GM12874 (cell line): ENCODE measurements around the gene CEP135.

ENCODE experiments used
- TF ChIP-seq, protein P1 (sequence below): IDR thresholded peaks from 2 replicates; pipeline ENCODE4 v1.5.1; 2011; ENCODE audit warnings: low read depth, mild to moderate bottlenecking, control low read depth, low read length, moderate library complexity; ENCODE audit not compliant: insufficient read depth

CEP135 gene

DNA sequence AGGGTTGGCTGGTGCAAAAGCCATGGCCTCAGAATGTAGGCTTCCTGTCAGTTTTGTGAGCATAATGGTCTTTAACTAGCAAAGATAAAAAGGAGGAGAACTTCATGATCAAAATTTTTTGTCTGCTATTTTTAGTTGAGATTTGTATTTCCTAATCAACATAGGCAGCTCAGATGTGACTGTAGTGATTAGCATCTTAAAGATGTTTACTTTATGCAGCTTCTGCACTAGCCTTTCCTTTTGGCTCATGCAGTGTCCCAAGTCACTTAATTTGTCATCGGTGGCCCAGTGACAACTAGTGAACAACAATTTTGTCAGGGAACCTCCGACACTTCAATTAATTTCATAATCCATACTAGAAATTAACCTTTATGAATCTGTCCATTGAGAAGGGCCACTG, 109.8 kb downstream of the CEP135 start:
- TF ChIP-seq, protein P1, sequence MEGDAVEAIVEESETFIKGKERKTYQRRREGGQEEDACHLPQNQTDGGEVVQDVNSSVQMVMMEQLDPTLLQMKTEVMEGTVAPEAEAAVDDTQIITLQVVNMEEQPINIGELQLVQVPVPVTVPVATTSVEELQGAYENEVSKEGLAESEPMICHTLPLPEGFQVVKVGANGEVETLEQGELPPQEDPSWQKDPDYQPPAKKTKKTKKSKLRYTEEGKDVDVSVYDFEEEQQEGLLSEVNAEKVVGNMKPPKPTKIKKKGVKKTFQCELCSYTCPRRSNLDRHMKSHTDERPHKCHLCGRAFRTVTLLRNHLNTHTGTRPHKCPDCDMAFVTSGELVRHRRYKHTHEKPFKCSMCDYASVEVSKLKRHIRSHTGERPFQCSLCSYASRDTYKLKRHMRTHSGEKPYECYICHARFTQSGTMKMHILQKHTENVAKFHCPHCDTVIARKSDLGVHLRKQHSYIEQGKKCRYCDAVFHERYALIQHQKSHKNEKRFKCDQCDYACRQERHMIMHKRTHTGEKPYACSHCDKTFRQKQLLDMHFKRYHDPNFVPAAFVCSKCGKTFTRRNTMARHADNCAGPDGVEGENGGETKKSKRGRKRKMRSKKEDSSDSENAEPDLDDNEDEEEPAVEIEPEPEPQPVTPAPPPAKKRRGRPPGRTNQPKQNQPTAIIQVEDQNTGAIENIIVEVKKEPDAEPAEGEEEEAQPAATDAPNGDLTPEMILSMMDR: no peak

DNA sequence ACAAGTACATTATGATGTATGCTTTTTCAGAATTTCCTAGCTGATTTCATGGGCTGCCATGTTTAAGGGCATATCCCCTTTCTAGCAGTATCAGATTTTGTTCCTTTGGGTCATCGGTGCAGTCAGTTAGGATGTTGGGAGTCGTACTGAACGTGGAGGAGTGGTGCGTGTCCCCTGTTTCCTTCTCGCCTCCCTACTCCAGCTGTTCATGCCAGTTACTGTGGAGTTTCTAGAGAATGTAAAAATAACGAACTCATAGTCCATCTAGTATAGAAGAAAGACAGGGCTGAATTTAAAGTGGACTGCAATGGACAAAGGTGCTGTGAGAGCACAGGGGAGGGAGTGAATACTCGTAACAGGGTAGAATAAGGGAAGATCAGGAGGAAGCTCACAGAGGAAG, 111.3 kb downstream of the CEP135 start:
- TF ChIP-seq, protein P1: no peak

DNA sequence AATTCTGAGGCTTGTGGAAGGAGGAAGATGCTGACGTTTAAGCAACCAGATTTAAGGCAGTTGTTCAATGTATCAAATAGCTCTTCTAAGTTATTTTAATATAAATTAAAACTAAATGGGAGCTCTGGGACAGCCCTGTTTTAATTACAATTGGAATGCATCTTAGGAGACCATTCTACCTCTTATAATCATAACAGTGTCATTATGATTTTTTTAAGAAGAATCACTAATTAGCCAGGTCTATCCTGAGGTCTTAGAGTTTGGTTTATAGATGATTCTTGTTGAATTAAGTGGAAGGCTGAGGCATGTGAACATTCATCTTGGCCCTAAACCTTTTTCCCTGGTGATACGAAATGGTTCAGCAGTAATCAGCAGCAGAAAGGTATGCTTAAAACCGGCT, 113.4 kb downstream of the CEP135 start:
- TF ChIP-seq, protein P1: no peak

DNA sequence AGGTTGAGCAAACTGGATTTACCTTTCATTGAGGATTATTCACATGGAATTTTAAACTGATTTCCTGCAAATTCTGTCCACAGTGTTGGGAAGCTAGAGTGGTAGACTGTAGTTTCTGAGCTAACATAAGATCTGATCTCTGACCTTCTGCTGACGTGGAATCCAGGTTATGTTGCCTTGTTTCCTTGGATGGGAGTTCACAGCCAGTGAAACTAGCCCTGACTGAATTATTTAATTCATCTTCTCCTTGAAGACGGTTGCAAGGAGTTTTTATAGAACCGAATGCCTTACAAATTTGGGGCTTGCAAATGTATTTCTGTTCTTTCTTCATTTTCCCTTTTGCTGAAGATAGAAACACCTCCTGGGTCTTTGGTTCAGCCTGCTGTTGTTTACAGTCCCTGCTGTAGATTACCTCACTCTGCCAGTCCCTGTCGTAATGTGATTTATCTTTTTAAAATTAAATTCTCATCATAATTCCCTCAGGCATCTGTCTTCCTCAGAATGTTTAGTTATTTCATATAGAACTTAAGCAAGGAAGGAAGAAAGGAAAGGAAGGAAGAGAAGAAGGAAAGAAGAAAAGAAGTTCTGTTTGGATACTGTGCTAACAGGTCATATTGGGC, 113.9 kb downstream of the CEP135 start:
- TF ChIP-seq, protein P1: no peak

DNA sequence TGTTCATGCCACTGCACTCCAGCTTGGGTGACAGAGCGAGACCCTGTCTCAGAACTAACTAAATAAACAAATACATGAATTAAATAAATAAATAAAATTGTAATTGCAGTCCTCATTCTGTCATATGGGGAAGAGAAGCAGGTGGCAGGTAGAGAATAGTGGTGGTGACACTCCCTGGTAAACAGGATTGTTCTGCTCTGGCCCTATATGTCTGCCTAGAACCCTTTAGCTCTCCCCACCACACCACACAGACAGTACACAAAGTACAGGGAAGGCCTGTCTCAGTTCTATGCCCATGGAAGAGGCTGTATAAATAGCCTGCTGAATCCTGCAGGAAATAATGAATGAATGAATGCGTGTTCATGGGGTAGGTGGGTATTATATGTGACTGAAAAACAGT, 117.7 kb downstream of the CEP135 start:
- TF ChIP-seq, protein P1: no peak

DNA sequence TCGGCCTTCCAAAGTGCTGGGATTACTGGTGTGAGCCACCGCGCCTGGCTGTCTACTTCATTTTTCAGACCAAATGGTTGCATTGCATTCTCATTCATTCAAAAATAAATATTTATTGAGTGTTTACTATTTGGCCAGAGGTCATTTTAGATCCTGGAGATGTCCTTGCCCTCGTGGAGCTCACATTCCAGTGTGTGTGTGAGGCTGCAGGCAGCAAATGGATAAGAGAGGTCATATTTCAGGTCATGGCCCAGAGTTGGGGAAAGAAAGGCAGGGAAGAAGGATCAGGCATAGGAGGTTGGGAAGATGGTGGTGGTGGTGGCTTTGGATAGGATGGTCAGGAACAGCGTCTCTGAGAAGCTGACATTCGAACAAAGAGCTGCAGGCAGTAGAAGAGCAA, 119.1 kb downstream of the CEP135 start:
- TF ChIP-seq, protein P1: no peak

DNA sequence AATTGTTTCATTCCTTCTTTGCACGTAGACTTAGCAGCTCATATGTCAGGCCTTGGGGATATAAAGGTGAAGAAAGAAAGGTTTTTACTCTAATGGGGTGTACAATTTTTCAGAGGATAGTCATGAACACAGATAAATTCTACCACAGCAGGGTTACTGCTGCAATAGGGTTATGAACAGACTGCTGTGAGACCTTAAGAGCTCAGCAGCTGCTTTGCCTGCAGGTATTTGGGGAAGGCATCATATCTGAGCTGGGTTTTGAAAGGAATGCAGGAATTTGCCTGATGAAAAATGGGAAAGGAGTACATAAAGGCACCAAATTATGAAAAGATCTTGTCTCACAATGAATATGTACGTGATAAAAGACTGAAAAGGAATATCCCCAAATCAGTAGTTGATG, 128.9 kb downstream of the CEP135 start:
- TF ChIP-seq, protein P1: no peak
